Putamen (tissue), 1 donor: Measurements from ENCODE around the gene CLEC4A.
"Not testable (repeated sequence)": the region's sequence is repeated elsewhere in the genome, so short reads cannot be mapped to it uniquely, and the experiment has no call there.

Experiments used
- DNase-seq: peaks from one replicate; pipeline ENCODE4 v3.0.0-alpha.2; 2016; ENCODE audit warnings: low spot score

The CLEC4A gene

DNA sequence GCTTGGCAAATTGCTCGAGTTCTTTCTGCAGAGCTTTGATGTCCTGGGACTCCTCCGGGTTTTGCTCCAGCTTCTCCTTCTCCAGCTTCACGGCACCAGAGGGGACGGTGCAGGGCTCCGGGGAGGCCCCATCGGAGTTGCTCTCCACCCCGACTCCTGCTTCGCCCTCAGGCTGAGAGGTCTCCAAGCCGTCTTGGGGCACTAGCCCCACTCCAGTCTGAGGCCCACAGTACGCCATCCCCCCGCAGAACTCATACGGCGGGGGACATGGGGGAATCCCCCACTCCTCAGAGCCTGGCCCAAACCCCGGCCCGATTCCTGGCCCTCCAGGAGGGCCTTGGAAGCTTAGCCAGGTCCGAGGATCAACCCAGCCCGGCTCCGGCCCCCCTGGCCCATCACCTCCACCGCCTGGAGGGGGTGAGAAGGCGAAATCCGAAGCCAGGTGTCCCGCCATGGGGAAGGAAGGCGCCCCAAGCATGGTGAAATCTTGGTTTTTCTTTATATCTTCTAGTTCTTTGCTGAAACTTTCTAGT is 11.0 kb downstream of the CLEC4A start:
- DNase-seq: not testable (repeated sequence)

DNA sequence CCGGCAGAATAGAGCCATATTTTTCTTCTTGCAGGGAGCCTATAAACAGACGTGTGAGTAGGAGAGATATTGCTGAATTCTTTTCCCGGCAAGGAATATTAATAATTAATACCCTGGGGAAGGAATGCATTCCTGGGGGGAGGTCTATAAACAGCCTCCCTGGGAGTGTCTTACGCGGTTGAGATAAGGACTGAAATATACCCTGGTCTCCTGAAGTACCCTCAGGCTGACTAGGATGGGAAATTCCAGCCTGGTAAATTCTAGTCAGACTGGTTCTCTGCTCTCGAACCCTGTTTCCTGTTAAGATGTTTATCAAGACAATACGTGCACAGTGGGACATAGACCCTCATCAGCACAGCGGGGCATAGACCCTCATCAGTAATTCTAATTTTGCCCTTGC is 18.2 kb downstream of the CLEC4A start:
- DNase-seq: not testable (repeated sequence)

DNA sequence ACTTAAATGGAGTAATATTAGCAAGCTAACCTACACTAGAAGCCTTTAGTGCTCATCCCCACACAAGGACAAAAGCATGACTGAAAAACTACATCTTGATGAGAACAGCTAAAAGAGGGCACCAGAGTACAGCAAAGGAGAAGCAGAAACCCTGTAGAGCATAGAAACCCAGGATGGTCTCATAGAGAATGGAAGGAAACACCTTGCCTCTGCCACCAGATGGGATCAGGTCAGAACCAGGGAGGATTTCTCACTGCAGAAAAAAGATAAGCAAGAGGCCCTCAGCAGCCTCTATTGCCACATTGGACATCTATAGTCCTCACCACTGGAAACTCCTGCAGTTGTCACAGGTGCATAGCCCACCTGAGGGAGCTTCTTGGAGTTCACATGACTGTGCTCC is 19.8 kb downstream of the CLEC4A start:
- no peak for DNase-seq

- DNase-seq: peak; percentile 66
Measured at GRCh38 chr12:8145754-8146441, 22.5 kb downstream of the CLEC4A start.

DNA sequence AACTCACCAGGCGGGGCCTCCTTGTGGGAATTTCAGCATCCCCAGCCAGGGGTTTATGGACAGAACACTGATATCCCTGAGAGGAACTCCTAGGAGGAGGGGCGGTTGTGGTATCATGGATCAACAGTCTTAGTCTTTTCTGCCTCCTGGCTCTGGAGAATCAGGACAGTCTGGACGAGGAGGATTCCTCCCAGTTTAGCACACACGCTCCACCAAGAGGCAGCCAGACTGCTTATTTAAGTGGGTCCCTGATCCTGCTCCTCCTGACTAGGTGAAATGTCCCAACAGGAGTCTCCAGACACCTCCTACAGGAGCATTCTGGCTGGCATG is 23.0 kb downstream of the CLEC4A start:
- no peak for DNase-seq

DNA sequence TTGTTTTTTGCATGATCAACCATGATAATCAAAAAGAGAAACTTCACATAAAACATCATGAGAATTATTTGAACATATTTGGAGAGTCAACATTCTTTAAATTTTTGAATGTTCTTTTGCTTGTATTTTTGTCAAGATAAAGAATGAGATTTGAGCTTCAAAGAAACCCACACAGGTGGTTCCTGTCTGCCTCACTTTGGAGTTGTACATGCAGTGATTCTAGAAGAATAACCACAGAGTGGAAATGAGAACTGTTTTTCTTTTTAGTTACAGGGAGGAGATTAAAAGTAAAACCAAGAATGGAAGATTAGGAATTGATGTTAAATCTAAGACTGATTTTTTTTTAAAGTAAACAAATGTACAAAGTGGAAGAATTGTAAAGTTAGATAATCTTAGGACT is 31.1 kb downstream of the CLEC4A start:
- DNase-seq: no peak

- no peak for DNase-seq
Measured at GRCh38 chr12:8156416-8156815, 33.0 kb downstream of the CLEC4A start.

DNA sequence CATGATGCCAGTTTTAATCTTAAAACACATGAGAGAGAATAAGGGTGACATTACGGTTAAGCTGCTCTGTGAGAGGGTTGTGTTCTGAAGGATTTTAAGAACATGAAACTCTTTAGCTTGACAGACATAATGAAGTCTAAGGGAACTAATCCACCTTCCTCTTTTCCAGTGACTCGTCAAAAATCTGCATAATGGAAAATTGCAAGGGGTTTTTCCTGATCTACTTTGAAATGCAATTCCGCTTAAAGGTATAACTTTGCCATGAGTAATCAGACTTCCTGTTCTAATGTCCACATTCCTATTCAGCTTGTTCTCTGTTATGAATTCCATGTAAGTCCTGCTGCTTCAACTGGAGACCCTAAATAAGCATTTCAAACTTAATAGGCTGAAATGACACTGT is 33.4 kb downstream of the CLEC4A start, which contains the start of gene ZNF705A:
Gene ZNF705A (plus strand): TSS at position 171 of the 400 bp plus-strand sequence. CDS start 15,611 bp downstream, outside the sequence.
- peak; percentile 46 for DNase-seq

- no peak for DNase-seq
Measured at GRCh38 chr12:8157484-8158198, 34.2 kb downstream of the CLEC4A start.

DNA sequence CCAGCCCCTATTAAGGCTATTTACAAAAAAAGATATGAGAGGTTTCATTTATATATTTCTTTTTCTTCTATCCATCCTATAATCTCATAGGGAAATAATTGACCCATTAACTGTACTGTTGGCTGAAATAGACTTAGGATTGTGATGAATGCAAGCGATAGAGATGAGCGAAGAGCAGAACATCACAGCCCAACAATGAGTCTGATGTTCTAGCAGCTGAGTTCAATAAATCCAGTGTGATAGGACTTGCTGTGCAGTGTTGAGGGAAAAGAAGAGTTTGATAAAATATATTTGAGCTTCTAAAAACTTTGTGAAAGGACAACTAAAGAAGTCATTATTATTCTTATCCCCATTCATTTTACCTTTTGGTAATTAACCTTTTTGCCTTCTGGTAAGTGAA is 49.5 kb downstream of the CLEC4A start:
- DNase-seq: not testable (repeated sequence)

DNA sequence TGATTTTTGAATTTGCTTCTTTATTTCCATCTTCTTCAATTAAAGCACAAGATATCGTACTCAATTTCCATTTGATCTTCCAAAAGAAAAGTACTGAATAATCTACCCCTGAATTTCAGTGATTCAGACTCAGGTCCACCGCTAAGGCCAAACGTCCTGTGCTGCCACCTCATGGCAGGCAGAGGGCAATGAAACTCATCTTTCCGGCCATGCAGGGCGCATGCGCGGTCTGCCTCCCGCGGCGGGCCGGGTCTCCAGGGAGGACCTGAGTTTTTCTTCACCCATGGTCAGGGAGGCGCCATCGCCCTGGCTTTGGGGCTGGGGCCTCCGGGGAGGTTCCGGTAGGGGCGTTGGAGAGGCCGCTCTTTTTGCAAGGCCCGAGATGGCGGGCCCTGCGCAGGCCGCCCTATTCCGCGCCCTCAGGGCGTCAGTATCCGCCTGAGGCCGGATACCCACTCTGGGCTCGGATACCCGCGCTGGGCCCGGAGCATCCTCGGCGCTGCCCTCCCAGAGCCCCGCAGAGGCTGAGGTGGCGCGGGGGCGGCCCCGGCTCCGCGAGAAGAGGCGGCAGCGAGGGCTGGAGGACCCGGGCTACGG is 56.7 kb downstream of the CLEC4A start:
- peak; percentile 87 for DNase-seq

GRCh38 chr12:8181271-8181670 is 57.9 kb downstream of the CLEC4A start:
- not testable (repeated sequence) for DNase-seq

GRCh38 chr12:8182923-8183322 is 59.5 kb downstream of the CLEC4A start:
- not testable (repeated sequence) for DNase-seq

GRCh38 chr12:8183346-8183745 is 59.9 kb downstream of the CLEC4A start:
- not testable (repeated sequence) for DNase-seq

GRCh38 chr12:8184206-8184605 is 60.8 kb downstream of the CLEC4A start:
- DNase-seq: not testable (repeated sequence)

- DNase-seq: not testable (repeated sequence)
Measured at GRCh38 chr12:8188088-8188487, 64.7 kb downstream of the CLEC4A start.
